NT2/D1 (cell line): Measurements from ENCODE around the gene GNG12.

Source experiments
- SUZ12 ChIP-seq: IDR thresholded peaks from 2 replicates; pipeline ENCODE4 v1.6.1; 2011; ENCODE audit not compliant: insufficient read length, insufficient read depth; ENCODE audit errors: extremely low read depth
- YY1 ChIP-seq: IDR thresholded peaks from 2 replicates; pipeline ENCODE4 v1.6.1; 2011; ENCODE audit not compliant: insufficient read length, insufficient read depth
- ZNF274 ChIP-seq: IDR thresholded peaks from 2 replicates; pipeline ENCODE4 v1.6.1; 2011; ENCODE audit warnings: mild to moderate bottlenecking, low read depth, low read length

DNA sequence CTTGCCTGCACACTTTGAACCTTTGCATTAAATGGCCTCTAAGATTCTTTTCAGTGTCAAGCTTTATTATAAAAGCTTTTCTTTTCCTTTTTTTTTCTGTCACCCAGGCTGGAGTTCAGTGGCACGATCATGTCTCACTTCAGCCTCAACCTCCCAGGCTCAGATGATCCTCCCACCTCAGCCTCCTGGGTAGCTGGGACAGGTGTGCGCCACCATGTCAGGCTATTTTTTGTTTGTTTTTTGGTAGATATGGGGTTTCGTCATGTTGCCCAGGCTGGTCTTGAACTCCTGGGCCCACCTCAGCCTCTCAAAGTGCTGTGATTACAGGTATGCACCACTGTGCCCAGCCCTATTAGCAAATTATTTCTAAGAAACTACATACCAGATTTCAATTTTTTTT is 95.4 kb downstream of the GNG12 start:
- TF ChIP-seq ZNF274 (no peak), SUZ12 (no peak), YY1 (no peak)
